NCI-H1048 (cell line): ENCODE data around the gene JUND.

Source experiments
- DNase-seq: peaks from one replicate; lab custom pipeline; 2025; lab: John Stamatoyannopoulos, UW

JUND gene

GRCh38 chr19:18290302-18291018 is 9.0 kb upstream of the JUND start:
- no peak for DNase-seq

GRCh38 chr19:18289471-18290301 is 8.3 kb upstream of the JUND start:
- DNase-seq = no peak

- no peak for DNase-seq
Observed at GRCh38 chr19:18287836-18288772, 6.7 kb upstream of the JUND start.

GRCh38 chr19:18286973-18287635 is 5.7 kb upstream of the JUND start:
- no peak for DNase-seq

GRCh38 chr19:18284712-18285360 is 3.4 kb upstream of the JUND start:
- no peak for DNase-seq

- DNase-seq = no peak
Observed at GRCh38 chr19:18283338-18283737, 1.9 kb upstream of the JUND start.

- no peak for DNase-seq
Observed at GRCh38 chr19:18282788-18283141, 1.3 kb upstream of the JUND start.

- DNase-seq = peak; percentile 90
Observed at GRCh38 chr19:18282021-18282787, 782 bp upstream of the JUND start.

GRCh38 chr19:18280247-18281081 is 958 bp downstream of the JUND start:
- DNase-seq = peak; percentile 28

- peak; percentile 87 for DNase-seq
Observed at GRCh38 chr19:18279516-18280246, 1.7 kb downstream of the JUND start.

- no peak for DNase-seq
Observed at GRCh38 chr19:18279266-18279515, 2.2 kb downstream of the JUND start.

- no peak for DNase-seq
Observed at GRCh38 chr19:18278521-18279265, 2.7 kb downstream of the JUND start.

- DNase-seq = no peak
Observed at GRCh38 chr19:18274781-18275356, 6.6 kb downstream of the JUND start.

GRCh38 chr19:18274219-18274780 is 7.1 kb downstream of the JUND start, which contains the start of gene IQCN:
Gene IQCN (minus strand): TSS chr19:18274452. CDS start chr19:18269478, 4,974 bp downstream.
- DNase-seq = no peak

GRCh38 chr19:18273561-18274218 is 7.7 kb downstream of the JUND start:
- no peak for DNase-seq

GRCh38 chr19:18271433-18271841 is 10.0 kb downstream of the JUND start:
- DNase-seq = no peak

- DNase-seq = no peak
Observed at GRCh38 chr19:18270326-18270725, 11.1 kb downstream of the JUND start.
